Mucosa of descending colon (tissue), 3 donors: ENCODE measurements around the gene CYREN. TPM values are rescaled to one million over a fixed set of nuclear protein-coding genes. Genes with fewer than 3 reads are reported as not detected.

ENCODE experiments used
- ATAC-seq: fragments of 200-7000 bp; cut with Tn5 transposase; one replicate; pipeline ENCODE4 v1.9.1; 2020; ENCODE audit warnings: mild to moderate bottlenecking, moderate library complexity
- DNase-seq, 3 donors: peaks; one replicate each; pipeline ENCODE4 v3.0.0-alpha.2; 2020
- H3K36me3 ChIP-seq: fragments of 200-600 bp; one replicate; pipeline ENCODE4 v1.8.0; 2021; ENCODE audit warnings: low read depth, mild to moderate bottlenecking
- H3K4me1 ChIP-seq: fragments of 200-600 bp; one replicate; pipeline ENCODE4 v1.8.0; 2021; ENCODE audit warnings: low read depth, mild to moderate bottlenecking
- H3K4me3 ChIP-seq: fragments of 200-600 bp; one replicate; pipeline ENCODE4 v1.8.0; 2021; ENCODE audit warnings: mild to moderate bottlenecking
- H3K9me3 ChIP-seq: fragments of 200-600 bp; one replicate; pipeline ENCODE4 v1.8.0; 2021; ENCODE audit warnings: mild to moderate bottlenecking
- CTCF ChIP-seq: fragments of 200-600 bp; IDR thresholded peaks from one replicate; pipeline ENCODE4 v1.8.0; 2022; ENCODE audit warnings: antibody characterized with exemption, mild to moderate bottlenecking
- intact Hi-C, 2 donors: fragments of 100-400 bp; cut with DNase I in 1 of 2; cut with micrococcal nuclease in 1 of 2; formaldehyde crosslinking; loops; one replicate each; pipeline versions ENCODE4 v1.11.0 to v1.11.1; 2022; cut with DNase I, micrococcal nuclease
- total RNA-seq, 3 donors: library from RNA; stranded (reverse); fragmentation: NEBNext Ultra II Directional in 2 of 3; extraction: Animal tissue kit (Norgen Biotek cat#: 25700) in 2 of 3; gene quantifications; one replicate each; pipeline versions ENCODE4 v1.2.1 to v1.2.4, GENCODE V29; 2021 to 2023
- donor health status: DM: no; HTN: no; CAD: no; lungs with moderate emphysema.
- donor health status: DM: no; HTN: no; CAD: no.
- donor health status: DM: no; HTN: yes; CAD: no.

CYREN gene
- total RNA-seq, 3 donors from 2014 or later, result 34.4 to 42.0 (median 41.2) TPM

- DNase-seq, result no peak
- no peaks in the 10 kb centered on the region for H3K36me3 ChIP-seq
- TF ChIP-seq CTCF, result no peak
- no peak overlapping the region for H3K4me3 ChIP-seq
- H3K9me3 ChIP-seq, result no peaks in the 10 kb centered on the region
- no peak for ATAC-seq
- intact Hi-C loops, result no loop called here
- no peaks in the 10 kb centered on the region for H3K4me1 ChIP-seq
Measured at GRCh38 chr7:135206941-135207391, 36.5 kb upstream of the CYREN start.

DNA sequence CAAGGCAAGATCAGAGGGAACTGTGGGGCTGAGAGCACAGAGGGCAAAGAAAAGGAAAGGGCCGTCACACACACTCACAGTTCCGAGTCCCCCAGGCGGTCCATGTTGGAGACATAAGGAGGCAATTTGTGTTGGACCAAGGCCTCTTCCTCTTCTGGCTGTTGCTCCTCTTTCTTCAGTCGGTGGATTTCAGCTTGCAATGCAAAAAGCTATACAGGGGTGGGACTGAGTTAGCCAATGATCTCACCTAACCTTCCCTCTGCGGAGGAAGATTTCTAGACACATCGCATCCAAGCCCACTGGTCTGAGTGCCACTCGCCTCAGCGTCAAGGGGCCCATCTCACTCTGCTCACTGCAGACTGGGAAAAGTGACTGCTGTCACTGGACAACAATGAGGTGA is 35.3 kb upstream of the CYREN start:
- H3K9me3 ChIP-seq, result no peaks in the 10 kb centered on the region
- intact Hi-C loops, result no loop called here
- no peaks in the 10 kb centered on the region for H3K4me1 ChIP-seq
- no peak for ATAC-seq
- H3K4me3 ChIP-seq, result no peak overlapping the region
- DNase-seq, result no peak
- no peak for TF ChIP-seq CTCF
- H3K36me3 ChIP-seq, result no peaks in the 10 kb centered on the region

GRCh38 chr7:135204876-135205275 is 34.4 kb upstream of the CYREN start:
- ATAC-seq, result no peak
- H3K36me3 ChIP-seq, result no peaks in the 10 kb centered on the region

GRCh38 chr7:135204341-135204749 is 33.8 kb upstream of the CYREN start:
- H3K9me3 ChIP-seq, result no peaks in the 10 kb centered on the region
- H3K36me3 ChIP-seq, result no peaks in the 10 kb centered on the region
- no peak overlapping the region for H3K4me3 ChIP-seq
- DNase-seq (no peak), ATAC-seq (no peak)
- TF ChIP-seq CTCF, result no peak
- intact Hi-C loops, result no loop called here
- H3K4me1 ChIP-seq, result no peaks in the 10 kb centered on the region

More at GRCh38 chr7:135204876-135205275, 34.4 kb upstream of the CYREN start:
- intact Hi-C loops, result no loop called here
- TF ChIP-seq CTCF, result no peak
- no peak for DNase-seq
- Histone ChIP-seq H3K4me1 (no peaks in the 10 kb centered on the region), H3K4me3 (no peak overlapping the region), H3K9me3 (no peaks in the 10 kb centered on the region)

- no peak for ATAC-seq
- DNase-seq, result no peak
- H3K4me1 ChIP-seq, result no peaks in the 10 kb centered on the region
- intact Hi-C loops, result no loop called here
- no peaks in the 10 kb centered on the region for H3K9me3 ChIP-seq
- no peak for TF ChIP-seq CTCF
- H3K36me3 ChIP-seq, result no peaks in the 10 kb centered on the region
- H3K4me3 ChIP-seq, result no peak overlapping the region
Measured at GRCh38 chr7:135201350-135201749, 30.8 kb upstream of the CYREN start.

GRCh38 chr7:135200821-135201331 is 30.4 kb upstream of the CYREN start:
- H3K9me3 ChIP-seq, result no peaks in the 10 kb centered on the region
- no peak for ATAC-seq
- no peak overlapping the region for H3K4me3 ChIP-seq
- no peak for TF ChIP-seq CTCF
- DNase-seq, result no peak
- H3K4me1 ChIP-seq, result no peaks in the 10 kb centered on the region
- intact Hi-C loops, result no loop called here
- H3K36me3 ChIP-seq, result no peaks in the 10 kb centered on the region
